ENCODE measurements around the gene CRYBB1.

- TF ChIP-seq EZH2 (IDR thresholded peaks at IDR 0.05) = no peak
- no peak for TF ChIP-seq POLR2AphosphoS5 (IDR thresholded peaks at IDR 0.05; ENCODE audit: borderline replicate concordance, low read depth, low read length)
- no peak for TF ChIP-seq FOXP2 (optimal IDR thresholded peaks at IDR 0.05; ENCODE audit: control extremely low read depth, extremely low read length, insufficient read depth)
Measured at GRCh38 chr22:26629988-26630761, 12.3 kb upstream of the CRYBB1 start.
